C4-2B (cell line): Measurements from ENCODE around the gene PDK1.

Source experiments
- H3K27ac ChIP-seq: fragments of 450-650 bp; 2 replicates; pipeline ENCODE4 v1.5.1; 2017
- CTCF ChIP-seq: fragments of 450-650 bp; conservative IDR thresholded peaks from 2 replicates; pipeline ENCODE4 v1.5.1; 2017; ENCODE audit warnings: mild to moderate bottlenecking
- ZFX ChIP-seq: fragments of 450-650 bp; IDR thresholded peaks from 2 replicates; pipeline ENCODE4 v1.6.1; 2017

Gene PDK1

GRCh38 chr2:172555522-172556283 lies at the start of gene PDK1:
Gene PDK1 (plus strand): TSS chr2:172556090. CDS start chr2:172556151, 61 bp downstream.
- TF ChIP-seq ZFX (no peak), CTCF (no peak)

GRCh38 chr2:172507199-172507598 lies 48.7 kb upstream of the PDK1 start:
- TF ChIP-seq CTCF (no peak), ZFX (no peak)

More at GRCh38 chr2:172555522-172556283, at the start of gene PDK1:
- peak within 1 kb of the TSS; percentile 92 for H3K27ac ChIP-seq

GRCh38 chr2:172510088-172510487 lies 45.8 kb upstream of the PDK1 start:
- no peak overlapping the region for H3K27ac ChIP-seq
- TF ChIP-seq ZFX = no peak
- no peak for TF ChIP-seq CTCF

More at GRCh38 chr2:172507199-172507598, 48.7 kb upstream of the PDK1 start:
- no peak overlapping the region for H3K27ac ChIP-seq

GRCh38 chr2:172510548-172510947 lies 45.3 kb upstream of the PDK1 start:
- no peak overlapping the region for H3K27ac ChIP-seq
- no peak for TF ChIP-seq ZFX
- no peak for TF ChIP-seq CTCF

GRCh38 chr2:172512810-172513523 lies 42.9 kb upstream of the PDK1 start:
- TF ChIP-seq CTCF (no peak), ZFX (no peak)
- no peak overlapping the region for H3K27ac ChIP-seq

- no peak overlapping the region for H3K27ac ChIP-seq
- TF ChIP-seq ZFX (no peak), CTCF (no peak)
These were observed 42.4 kb upstream of the PDK1 start for GRCh38 chr2:172513524-172513900.

GRCh38 chr2:172513935-172514586 lies 41.8 kb upstream of the PDK1 start:
- H3K27ac ChIP-seq = no peak overlapping the region

More at GRCh38 chr2:172513935-172514586, 41.8 kb upstream of the PDK1 start:
- TF ChIP-seq CTCF (no peak), ZFX (no peak)
